Measurements from ENCODE around the gene TPCN1.

- TF ChIP-seq EZH2 (IDR thresholded peaks at IDR 0.05; ENCODE audit: low read depth), result no peak
- TF ChIP-seq CTCF (conservative IDR thresholded peaks at IDR 0.05), result no peak
Measured at GRCh38 chr12:113262710-113263109, 41.4 kb downstream of the TPCN1 start.

Data from PC-9 (cell line).